ENCODE measurements around the gene POLR3B.

- no peak for TF ChIP-seq CTCF (conservative IDR thresholded peaks at IDR 0.05)
- TF ChIP-seq EZH2 (IDR thresholded peaks at IDR 0.05; ENCODE audit: low read depth) = no peak
Measured at GRCh38 chr12:106452309-106452708, 94.8 kb downstream of the POLR3B start.
